Sigmoid colon (tissue), 4 donors: Measurements from ENCODE around the gene PRKG1.

Experiments used
- EP300 ChIP-seq, 4 donors: sonication (generic); formaldehyde crosslinking; IDR thresholded peaks; one replicate each; pipeline ENCODE4 v1.6.1; 2017; ENCODE audit warnings: antibody characterized with exemption in 4 of 4
- POLR2A ChIP-seq, 2 donors: fragments of 450-650 bp; IDR thresholded peaks; one replicate each; pipeline ENCODE4 v1.6.1; 2016; ENCODE audit warnings: antibody characterized with exemption in 2 of 2, mild to moderate bottlenecking in 2 of 2, moderate library complexity in 2 of 2
- POLR2AphosphoS5 ChIP-seq, 4 donors: sonication (generic); formaldehyde crosslinking; IDR thresholded peaks; one replicate each; pipeline ENCODE4 v1.6.1; 2017; ENCODE audit warnings: antibody characterized with exemption in 4 of 4
- TF ChIP-seq, protein P1 (sequence below), 4 experiments: fragments of 450-650 bp in 3 of 4; fragments of 200-600 bp in 1 of 4; IDR thresholded peaks; one replicate each; pipeline ENCODE4 v1.5.1; 2016 to 2019; ENCODE audit warnings: antibody characterized with exemption in 4 of 4, mild to moderate bottlenecking in 3 of 4, moderate library complexity in 2 of 4

DNA sequence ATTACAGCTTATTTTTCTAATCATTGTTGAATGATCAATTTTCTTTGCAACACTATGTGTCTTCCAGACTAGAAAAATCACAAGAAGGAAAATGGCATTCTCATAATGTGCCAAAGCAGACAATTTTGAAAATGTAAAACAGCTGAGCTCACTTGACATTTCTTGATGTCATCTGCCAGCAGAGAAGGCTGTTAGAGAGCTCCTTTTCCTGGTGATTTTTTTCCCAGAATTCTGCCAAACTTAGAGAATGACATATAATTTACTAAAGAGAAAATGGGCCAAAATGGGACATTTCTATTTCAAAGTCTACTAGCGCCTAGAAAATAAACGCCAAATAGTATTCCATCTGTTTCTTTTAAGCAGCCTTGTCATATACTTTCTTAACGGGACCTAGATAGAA is 714.0 kb downstream of the PRKG1 start:
- TF ChIP-seq, protein P1, sequence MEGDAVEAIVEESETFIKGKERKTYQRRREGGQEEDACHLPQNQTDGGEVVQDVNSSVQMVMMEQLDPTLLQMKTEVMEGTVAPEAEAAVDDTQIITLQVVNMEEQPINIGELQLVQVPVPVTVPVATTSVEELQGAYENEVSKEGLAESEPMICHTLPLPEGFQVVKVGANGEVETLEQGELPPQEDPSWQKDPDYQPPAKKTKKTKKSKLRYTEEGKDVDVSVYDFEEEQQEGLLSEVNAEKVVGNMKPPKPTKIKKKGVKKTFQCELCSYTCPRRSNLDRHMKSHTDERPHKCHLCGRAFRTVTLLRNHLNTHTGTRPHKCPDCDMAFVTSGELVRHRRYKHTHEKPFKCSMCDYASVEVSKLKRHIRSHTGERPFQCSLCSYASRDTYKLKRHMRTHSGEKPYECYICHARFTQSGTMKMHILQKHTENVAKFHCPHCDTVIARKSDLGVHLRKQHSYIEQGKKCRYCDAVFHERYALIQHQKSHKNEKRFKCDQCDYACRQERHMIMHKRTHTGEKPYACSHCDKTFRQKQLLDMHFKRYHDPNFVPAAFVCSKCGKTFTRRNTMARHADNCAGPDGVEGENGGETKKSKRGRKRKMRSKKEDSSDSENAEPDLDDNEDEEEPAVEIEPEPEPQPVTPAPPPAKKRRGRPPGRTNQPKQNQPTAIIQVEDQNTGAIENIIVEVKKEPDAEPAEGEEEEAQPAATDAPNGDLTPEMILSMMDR (IDR thresholded peaks at IDR 0.05), result no peak
- TF ChIP-seq EP300 (IDR thresholded peaks at IDR 0.05) (no peak), POLR2A (IDR thresholded peaks at IDR 0.05) (no peak), POLR2AphosphoS5 (IDR thresholded peaks at IDR 0.05) (no peak)
